GM21447 (cell line): Measurements from ENCODE around the gene SEC22A.

ENCODE experiments used
- ATAC-seq: cut with Tn5 transposase; IDR thresholded peaks from one replicate; pipeline ENCODE4 v1.9.1; 2021; ENCODE audit not compliant: unreplicated experiment

The SEC22A gene, protein sequence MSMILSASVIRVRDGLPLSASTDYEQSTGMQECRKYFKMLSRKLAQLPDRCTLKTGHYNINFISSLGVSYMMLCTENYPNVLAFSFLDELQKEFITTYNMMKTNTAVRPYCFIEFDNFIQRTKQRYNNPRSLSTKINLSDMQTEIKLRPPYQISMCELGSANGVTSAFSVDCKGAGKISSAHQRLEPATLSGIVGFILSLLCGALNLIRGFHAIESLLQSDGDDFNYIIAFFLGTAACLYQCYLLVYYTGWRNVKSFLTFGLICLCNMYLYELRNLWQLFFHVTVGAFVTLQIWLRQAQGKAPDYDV

DNA sequence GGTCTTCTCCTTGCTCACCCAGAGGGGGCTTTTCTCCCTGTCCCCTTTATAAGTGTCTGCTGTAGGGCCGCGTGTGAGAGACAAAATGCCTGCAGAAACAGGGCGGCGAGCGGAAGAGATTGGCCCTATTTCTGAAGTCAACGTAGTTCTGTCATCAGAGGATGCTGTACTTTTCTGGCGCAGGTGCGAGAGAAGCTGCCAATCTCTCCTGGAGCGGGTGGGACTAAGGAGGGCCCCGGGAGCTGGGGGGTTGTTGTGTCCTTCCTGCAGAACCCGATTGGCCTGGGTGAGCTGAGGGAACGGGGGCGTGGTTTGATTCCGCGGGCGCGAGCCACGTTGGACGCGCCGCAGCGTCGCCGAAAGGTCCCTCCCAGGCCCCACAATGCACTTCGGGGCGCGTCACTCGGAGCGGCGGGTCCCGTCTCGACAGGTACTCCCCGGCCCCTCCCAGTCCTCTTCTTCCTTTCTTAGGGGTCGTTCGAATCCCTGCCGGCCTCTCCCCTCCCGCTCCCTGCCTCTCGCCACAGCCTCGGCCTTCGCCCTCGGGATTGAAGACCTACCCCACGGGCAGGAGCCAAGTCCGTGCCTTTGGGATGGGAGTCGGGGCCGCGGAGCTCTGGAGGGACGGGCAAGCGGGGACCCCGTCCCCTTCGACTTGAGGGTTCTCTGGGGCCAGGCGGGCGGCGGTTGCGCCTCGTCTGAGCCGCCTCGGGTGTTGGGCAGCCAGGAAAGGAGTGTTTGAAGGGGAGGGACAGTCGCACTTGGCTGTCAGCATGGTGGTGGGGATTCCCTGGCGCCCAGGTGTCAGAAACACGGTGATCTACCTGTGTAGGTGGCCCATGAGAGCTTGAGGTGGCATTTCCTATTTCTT, at the start of gene SEC22A:
Gene SEC22A, plus strand, starts transcription at position 387 of the 871 bp plus-strand sequence. CDS start 7,275 bp downstream, outside the sequence.
- ATAC-seq, result peak; percentile 99

DNA sequence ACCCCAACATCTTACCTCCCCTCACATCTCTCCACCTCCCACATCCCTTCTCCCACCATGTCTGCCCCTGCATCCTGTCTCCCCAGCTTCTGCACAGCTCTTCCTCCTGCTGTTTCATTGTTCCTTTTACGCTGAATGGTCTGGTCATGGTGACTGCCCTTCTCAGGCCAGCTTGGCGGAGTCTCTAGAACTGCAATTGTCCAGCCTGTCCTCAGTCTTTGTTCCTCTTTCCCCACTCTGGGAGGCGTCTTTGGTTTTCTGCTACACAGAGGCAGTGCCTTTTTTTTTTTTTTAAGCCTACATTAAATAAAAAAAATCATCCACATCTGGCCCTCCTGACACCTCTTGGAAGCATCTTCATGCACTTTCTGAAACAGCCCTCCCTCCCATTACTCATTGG, 49.1 kb upstream of the SEC22A start:
- no peak for ATAC-seq

DNA sequence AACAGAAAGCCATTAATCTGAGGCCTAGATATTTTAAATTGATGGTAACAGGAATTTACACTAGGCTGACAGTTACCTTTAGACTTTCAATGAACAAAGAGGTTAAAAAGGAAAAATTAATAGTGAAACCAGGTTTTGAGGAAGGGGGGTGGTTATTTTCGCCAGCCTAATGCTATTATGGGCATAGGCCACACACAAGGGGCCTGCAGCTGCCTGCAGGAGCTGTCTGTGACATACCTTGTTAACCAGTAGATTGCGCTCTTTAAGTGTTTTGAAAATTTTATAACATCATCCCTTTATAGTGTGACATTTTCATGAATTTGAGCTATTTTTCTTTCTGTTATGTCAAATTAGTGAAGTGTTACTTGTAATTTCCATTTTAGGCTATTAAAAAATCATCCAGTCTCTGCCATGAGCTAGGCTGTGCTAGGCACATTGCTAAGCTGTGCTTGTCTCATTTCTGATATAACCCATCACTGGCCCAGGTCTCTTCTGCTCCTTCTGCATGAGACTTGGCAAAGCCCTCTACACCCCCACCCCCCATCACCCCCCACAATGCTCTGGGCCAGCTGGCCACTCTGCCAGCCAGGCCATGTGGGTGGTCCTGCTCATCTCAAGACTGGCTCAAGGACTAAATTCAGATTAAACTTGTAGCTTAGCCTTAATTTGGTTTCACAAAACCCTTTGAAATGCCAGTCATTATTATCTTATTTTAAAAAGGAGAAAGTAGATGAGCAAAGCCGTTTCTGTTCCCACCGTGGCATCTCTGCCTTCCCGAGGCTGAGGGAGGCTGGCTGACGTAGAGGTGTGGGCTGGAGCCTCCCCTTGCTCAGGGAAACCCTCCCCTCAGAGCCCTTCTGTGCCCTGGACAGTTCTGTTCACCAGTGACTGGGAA, 48.4 kb upstream of the SEC22A start:
- no peak for ATAC-seq

DNA sequence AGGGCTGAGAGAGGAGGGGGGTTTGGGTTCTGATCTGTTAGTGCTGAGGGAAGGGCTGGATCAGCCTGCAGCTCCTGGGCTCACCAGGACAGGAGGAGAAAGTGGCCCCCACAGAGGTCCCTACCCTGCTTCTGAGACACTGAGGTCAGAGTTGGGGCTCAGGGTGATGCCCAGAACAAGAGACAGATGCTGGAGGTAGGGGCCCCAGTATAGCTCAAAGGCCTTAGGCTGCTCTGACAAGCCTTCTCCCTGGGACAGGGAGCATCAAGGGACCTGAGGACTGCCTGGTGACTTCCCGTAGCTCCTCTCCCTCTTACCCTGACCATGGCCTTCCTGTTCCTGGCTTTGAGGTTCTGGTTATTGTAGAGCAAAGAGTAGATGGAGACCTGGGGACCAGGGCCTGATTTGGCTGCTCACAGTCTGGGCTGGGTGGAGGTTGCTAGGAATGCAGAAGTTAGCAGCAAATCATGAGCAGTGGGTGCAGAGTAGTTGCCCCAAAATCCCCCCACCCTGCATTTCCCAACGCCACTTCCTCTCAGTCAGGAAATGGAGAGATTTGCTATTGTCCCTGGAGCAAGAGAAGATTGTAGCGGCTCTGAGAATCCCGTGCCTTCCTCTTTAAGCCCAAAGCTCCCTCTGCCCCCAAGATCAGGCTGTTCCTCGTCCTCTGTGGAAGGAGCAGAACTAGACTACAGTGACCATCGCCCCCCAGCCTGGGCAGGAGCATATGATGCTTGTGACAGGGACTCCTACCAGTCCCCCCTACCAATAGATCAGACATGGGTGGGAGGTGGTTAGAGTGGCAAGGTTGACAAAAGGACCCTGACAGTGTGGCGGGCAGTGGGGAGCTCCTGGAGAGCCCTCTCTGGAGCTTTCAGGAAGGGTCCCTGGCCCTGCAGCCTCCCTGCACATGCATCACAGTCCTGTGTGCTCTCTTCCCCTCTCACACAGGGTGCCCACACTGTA, 47.4 kb upstream of the SEC22A start:
- ATAC-seq, result no peak

DNA sequence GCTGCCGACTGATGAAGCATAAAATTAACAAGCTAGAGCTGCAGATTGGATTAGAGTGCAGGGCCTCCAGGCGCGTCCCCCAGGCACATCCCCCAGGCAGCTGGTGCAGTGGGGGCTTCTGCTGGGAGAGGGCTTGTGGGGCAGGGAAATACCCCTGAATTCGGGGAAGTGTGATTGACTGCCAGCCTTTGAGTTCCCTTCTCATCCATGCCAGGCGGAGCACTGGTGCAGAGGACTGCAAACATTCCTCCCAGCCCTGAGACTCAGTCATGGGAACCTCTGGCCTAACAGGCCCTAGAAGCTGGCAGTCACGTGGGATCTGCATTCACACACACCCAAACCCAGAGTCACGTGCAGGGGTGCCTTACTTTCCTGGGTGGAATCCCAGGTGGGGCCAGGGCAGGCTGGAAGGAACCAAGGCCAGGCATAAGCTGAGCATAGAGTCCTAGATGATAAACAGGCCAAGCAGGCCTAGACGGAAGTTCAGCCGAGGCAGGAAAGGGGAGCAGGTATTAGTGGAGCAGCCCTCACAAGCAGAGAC, 46.2 kb upstream of the SEC22A start:
- no peak for ATAC-seq

DNA sequence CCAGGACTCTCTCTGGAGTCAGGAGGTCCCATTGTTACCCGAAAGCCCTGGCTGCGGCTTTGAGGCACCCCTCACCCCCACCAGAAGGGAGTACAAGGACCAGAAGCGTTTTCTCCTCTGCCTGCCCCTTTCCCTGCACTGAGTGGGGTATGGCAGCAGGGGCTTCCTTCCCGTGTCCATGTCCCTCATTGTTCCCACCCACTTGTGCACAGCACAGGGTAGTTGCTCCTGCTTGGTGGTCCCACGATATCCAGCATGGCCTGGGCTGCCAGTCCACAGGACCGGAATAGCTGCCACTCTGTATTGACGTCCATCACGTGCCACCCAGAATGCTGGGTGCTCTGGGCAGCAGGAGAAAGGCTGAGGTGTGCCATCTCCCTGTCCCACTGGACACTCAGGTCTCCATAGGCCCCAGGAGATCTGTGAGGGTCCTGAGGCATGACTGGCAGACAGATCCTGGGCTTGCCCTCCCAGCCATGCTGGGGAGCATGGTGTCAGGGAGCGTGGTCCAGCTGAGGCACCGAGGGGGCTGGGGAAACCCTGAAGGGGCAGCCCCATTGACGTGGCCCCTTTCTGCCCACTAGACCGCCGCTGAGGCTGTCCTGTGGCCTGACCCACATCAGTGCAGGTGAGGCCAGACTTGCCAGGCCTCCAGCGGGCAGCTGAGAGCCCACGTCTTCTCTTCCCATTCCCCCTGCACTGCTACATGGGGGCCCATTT, 45.3 kb upstream of the SEC22A start:
- ATAC-seq, result no peak

DNA sequence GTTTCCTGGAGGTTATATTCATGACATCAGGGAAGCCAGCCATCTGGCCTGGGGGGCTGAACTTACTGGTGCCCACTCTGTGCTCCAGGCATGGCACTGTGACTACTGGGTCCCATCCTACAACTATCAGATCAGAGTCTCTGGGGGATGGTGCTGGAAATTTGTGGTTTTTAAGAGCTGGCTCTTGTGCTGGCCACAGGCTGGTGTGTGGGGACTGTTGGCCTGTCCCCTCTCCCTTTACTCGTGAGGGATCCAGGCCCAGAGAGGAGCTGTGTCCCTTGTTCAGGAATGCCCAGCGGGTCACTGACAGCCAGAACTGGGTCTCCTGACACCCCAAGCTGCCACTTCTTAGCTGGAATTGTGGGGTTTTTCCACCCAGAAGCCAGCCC, 44.5 kb upstream of the SEC22A start:
- no peak for ATAC-seq

DNA sequence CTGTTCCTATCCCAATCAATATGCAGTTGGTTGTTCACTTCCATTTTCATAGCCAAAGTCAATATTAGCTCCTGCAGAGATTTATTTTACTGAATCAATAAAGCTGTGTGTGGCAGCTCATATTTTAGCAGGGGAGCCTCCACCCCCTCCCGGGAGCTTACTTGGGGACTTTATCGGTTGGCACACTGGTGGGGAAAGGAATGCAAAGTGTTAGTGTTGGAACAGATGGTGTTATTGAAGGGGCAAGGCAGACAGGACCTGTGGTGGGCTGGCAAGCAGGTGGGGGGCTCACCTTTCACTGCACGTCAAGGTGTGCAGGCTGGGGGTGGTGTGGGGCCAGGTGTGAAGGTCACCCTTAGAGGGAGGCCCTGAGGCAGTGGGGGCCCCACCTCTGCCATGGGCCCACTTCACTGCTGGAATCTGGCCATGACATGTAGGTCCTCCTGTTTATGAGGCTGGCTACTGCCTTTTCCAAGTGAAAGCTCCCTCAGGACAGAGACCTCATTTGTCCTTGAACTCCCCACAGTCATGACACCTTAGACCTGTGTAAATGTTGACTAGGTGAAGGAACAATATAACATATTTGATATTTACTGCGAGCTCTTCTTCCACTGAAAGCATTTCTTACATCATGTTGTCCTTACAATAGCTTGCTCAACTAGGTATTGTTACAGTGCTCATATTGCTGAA, 44.0 kb upstream of the SEC22A start:
- ATAC-seq, result no peak

DNA sequence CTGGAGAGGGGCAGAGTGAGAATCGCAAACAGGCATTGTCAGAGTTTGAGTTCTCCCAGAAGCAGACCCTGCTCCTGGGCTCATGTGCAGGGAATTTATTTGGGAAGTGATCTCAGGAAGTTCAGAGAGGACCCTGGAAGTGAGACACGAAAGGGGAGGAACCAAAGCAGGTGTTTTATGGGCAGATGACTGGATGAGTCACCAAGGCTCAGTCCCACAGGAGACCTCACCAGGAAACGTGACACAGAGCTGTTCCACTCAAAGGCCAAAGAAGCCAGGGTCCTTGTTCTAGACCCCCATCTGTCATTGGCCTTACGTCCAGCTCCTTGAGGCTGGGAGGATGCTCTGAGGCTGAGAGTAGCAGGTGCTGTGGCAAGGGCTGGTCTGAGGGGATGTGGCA, 43.4 kb upstream of the SEC22A start:
- no peak for ATAC-seq

DNA sequence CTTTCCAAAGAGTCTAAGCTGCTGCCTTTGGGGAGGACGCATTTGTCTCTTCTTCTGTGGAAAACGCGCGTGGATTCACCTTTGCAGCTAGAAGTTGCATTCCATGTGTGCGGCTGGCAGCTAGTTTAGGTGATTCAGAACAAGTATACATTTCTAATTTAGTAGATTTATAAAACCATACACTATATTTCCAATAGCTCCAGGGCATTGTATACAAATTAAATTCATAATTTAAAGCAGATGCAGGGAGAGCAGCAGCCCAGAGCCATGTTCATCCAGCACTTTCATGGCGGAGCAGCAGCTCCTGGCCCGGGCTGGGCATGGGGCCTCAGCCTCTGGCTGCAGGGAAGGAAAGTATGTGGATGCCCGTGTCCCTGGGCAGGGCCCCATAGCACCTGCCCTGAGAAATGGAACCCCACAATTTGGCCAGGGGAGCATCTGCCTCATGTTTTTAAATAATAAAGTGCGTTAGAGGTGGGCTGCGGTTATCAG, 42.8 kb upstream of the SEC22A start:
- ATAC-seq, result no peak

DNA sequence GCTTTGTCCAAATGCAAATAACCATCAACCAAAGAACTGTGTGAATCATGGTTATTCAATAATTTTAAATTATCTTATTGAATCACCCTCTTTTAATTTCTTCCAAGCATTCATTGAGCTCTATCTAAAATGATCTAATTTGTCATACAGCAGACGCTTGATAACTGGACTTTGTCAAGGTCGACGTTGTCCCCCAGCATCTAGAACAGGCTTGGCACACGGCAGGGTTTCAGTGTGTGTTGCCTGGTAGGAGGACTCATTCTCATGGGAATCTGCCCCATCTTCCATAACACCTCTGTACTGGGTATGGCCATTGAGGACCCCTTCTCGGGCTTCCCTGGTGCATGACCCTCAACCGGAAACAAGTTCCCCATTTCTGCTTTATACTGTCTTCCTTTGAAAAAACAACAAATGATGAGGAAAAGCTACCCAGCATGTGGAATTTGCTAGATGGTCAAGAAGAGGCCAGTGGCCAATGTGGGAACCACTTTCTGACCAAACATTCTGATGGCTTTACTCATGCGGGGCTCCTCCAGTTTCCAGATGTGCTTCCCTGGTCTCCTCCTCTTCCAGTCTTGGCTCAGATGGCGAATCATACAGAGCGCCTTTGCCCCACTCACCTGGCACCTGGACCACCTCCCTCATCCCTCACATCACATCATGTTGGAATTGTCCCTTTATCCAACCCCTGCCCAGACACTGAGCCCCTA, 41.7 kb upstream of the SEC22A start:
- ATAC-seq, result no peak

DNA sequence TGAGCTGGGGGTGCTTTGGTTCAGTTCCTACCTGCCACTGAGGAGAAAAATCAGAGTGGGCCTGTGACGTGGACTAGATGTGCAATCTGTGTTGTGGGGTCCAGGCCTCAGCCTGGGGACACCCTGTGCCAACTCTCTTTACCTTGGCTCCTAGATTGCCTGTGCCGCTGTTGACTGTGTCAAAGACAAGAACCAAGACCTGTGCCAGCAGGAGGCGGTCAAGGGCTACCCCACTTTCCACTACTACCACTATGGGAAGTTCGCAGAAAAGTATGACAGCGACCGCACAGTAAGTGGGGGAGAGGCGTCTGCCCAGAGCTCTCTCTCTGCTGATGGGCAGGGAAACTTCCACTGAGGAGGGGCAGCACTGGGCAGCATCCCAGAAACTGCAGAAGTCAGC, 40.6 kb upstream of the SEC22A start:
- no peak for ATAC-seq

DNA sequence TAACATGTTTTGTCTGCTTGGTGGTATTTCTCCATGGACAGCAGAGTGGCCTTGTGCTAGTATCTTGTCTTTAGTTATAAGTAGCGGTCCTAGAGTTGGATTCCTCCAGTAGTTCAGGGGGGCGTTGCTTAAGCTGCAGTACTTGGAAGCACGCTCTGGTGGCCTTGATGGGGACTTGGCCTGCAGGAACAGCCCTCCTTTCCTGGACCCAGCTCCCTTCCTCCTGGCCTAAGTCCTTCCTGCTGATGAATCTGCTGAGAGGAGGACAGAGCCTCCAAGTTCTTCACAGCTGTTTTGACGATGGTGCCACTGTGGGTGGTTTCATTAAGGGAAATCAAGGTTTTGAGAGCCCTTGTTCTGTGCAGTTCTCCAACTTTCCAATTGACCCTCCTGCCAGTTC, 38.6 kb upstream of the SEC22A start:
- no peak for ATAC-seq

DNA sequence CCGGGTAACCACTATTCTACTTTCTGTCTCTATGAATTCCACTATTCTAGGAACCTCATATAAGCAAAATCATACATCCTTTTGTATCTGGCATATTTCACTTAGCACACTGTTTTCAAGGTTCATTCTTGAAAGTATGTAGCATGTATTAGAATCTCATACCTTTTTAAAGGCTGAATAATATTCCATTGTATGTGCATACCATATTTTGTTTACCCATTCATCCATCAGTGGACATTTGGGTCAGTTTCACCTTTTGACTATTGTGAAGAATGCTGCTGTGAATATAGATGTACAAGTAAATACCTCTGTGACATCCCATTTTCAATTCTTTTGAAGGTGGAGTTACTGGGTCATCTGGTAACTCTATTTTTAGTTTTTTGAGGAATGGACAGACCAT, 36.6 kb upstream of the SEC22A start:
- ATAC-seq, result no peak

DNA sequence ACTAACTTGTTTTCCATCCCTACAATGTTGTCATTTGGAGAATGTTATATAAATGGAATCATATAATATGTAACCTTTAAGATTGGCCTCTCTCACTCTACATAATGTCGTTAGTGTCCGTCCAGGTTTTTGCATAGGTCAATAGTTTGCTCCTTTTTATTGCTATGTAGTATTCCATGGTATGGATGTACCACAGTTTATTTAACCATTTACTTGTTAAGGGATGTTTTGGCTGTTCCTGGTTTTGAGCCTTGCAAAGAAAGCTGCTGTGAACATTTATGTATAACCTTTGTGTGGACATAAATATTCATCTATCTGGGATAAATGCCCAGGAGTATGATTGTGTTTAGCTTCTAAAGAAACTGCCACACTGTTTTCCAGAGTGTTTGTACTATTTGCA, 34.1 kb upstream of the SEC22A start:
- ATAC-seq, result no peak

DNA sequence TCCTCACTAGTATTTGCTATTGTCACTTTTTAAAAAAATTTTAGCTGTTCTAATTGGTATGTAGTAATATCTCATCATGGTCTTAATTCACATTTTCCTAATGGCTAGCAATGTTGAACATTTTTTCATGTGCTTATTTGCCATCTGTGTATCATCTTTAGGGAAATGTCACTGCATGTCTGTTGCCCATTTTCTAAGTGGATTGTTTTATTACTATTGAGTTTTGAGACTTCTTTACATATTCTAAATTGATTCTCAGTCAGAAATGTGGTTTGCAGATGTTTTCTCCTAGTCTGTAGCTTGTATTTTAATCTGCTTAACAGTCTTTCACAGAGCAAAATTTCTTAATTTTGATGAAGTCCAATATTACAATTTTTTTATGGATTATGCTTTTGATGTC, 33.6 kb upstream of the SEC22A start:
- ATAC-seq, result no peak

DNA sequence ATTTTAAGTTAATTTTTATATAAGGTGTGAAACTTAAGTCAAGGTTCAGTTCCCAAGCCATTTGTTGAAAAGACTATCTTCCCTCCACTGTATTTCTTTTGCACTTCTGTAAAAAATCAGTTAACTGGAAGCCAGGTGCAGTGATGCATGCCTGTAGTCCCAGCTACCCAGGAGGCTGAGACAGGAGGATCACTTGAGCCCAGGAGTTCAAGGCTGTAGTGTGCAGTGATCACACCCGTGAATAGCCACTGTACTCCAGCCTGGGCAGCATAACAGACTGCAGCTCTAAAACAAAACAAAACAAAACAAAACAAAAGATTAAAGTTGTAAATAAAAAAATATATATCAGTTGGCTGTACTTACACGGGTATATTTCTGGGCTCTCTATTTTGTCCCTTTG, 33.1 kb upstream of the SEC22A start:
- no peak for ATAC-seq

DNA sequence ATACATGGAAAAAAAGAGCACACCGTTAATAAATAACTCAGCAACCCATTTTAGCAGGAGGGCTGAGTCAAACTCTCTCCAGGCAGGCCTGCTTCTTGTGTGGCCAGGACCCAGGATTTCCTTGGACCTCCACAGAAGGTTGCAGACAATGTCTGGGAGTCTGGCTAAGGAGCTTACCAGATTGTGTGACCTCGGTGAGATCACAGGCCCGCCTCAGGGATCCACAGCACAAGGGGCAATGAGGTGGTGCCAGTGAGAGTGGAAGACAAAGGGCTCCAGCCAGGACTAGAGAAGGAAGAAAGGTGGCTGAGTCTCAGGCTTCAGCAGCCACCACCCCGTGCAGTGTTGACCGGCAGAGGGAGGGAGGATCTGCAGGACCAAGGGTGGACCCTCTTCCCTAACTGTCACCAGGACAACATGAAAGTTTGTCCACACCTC, 32.2 kb upstream of the SEC22A start:
- no peak for ATAC-seq
